ENCODE measurements around the gene DCAF11. TPM values are rescaled to one million over a fixed set of nuclear protein-coding genes. Genes with fewer than 3 reads are reported as not detected.

The DCAF11 gene
- total and polyA plus RNA-seq, 2 of the 13 experiments (the other 11 are each of a cell fraction or from before 2014, with no cell fraction given) = 150 to 257 TPM

DNA sequence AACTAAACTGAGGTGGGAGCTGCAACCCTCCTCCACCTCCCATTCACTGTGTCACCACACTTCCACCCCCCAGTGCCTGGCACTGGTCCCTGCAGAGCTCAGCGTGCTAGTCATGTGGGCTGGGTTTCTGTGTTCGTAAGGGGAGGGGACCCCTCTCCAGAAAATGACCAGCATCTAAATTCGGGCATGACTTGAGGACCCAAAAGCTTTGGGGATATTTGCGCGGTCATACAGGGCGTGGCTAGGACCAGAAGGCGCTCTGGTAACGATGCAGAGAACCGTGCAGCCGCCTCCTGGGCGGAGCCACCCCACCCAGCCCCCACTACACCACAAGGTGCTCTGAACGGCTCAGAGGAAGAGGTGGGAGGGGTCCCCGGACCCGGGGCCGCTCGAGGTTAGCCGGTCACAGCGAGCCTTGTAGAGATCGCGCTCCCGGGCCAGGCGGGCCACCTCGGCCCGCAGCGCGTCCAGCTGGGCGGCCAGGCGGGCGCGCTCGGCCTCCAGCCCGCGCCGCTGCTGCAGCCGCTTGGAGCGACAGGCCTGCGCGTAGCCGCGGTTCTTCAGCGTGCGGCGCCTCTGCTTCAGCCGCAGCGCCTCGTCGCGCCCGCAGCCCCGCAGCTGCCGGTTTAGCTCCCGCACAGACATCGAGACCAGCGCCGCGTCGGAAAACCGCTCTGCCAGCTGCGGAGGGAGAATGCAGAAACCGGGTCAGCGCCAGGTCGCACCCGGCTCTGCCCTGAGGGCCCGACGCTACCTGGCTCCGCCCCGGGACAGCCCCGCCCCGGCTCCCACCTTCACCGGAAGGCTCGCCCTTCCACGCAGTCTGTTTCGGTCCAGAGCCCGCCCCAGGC, 33.5 kb upstream of the DCAF11 start (continued):
- no peak for TF ChIP-seq HMG20A (CRISPR knock-in tag; IDR thresholded peaks at IDR 0.05; ENCODE audit: borderline replicate concordance)
- TF ChIP-seq ATAD3A (CRISPR knock-in tag; IDR thresholded peaks at IDR 0.05) = no peak
- TF ChIP-seq TOPORS (CRISPR knock-in tag; IDR thresholded peaks at IDR 0.05) = no peak
- TF ChIP-seq ZBTB21 (CRISPR knock-in tag; IDR thresholded peaks at IDR 0.05) = no peak
- TF ChIP-seq ZNF292 (CRISPR knock-in tag; IDR thresholded peaks at IDR 0.05; ENCODE audit: borderline replicate concordance, low read depth) = peak; percentile 48; the same call in 1 of the 2 replicates
- TF ChIP-seq ZNF781 (CRISPR knock-in tag; IDR thresholded peaks at IDR 0.05; ENCODE audit: borderline replicate concordance, not compliant biosample characterization) = no peak
- TF ChIP-seq FOXJ3 (CRISPR knock-in tag; IDR thresholded peaks at IDR 0.05; ENCODE audit: borderline replicate concordance) = no peak
- no peak for TF ChIP-seq FIP1L1 (IDR thresholded peaks at IDR 0.05; ENCODE audit: borderline replicate concordance, insufficient read depth, low read depth, low read length)
- TF ChIP-seq, protein P1, sequence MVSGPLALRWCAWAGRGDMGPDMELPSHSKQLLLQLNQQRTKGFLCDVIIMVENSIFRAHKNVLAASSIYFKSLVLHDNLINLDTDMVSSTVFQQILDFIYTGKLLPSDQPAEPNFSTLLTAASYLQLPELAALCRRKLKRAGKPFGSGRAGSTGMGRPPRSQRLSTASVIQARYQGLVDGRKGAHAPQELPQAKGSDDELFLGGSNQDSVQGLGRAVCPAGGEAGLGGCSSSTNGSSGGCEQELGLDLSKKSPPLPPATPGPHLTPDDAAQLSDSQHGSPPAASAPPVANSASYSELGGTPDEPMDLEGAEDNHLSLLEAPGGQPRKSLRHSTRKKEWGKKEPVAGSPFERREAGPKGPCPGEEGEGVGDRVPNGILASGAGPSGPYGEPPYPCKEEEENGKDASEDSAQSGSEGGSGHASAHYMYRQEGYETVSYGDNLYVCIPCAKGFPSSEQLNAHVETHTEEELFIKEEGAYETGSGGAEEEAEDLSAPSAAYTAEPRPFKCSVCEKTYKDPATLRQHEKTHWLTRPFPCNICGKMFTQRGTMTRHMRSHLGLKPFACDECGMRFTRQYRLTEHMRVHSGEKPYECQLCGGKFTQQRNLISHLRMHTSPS (CRISPR knock-in tag; IDR thresholded peaks at IDR 0.05; ENCODE audit: low read depth) = peak; percentile 61; the same call in 1 of the 2 replicates
- TF ChIP-seq, protein P2, sequence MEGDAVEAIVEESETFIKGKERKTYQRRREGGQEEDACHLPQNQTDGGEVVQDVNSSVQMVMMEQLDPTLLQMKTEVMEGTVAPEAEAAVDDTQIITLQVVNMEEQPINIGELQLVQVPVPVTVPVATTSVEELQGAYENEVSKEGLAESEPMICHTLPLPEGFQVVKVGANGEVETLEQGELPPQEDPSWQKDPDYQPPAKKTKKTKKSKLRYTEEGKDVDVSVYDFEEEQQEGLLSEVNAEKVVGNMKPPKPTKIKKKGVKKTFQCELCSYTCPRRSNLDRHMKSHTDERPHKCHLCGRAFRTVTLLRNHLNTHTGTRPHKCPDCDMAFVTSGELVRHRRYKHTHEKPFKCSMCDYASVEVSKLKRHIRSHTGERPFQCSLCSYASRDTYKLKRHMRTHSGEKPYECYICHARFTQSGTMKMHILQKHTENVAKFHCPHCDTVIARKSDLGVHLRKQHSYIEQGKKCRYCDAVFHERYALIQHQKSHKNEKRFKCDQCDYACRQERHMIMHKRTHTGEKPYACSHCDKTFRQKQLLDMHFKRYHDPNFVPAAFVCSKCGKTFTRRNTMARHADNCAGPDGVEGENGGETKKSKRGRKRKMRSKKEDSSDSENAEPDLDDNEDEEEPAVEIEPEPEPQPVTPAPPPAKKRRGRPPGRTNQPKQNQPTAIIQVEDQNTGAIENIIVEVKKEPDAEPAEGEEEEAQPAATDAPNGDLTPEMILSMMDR (CRISPR knock-in tag; IDR thresholded peaks at IDR 0.05) = peak; percentile 2; the same call in 1 of the 2 replicates
- TF ChIP-seq, protein P3, sequence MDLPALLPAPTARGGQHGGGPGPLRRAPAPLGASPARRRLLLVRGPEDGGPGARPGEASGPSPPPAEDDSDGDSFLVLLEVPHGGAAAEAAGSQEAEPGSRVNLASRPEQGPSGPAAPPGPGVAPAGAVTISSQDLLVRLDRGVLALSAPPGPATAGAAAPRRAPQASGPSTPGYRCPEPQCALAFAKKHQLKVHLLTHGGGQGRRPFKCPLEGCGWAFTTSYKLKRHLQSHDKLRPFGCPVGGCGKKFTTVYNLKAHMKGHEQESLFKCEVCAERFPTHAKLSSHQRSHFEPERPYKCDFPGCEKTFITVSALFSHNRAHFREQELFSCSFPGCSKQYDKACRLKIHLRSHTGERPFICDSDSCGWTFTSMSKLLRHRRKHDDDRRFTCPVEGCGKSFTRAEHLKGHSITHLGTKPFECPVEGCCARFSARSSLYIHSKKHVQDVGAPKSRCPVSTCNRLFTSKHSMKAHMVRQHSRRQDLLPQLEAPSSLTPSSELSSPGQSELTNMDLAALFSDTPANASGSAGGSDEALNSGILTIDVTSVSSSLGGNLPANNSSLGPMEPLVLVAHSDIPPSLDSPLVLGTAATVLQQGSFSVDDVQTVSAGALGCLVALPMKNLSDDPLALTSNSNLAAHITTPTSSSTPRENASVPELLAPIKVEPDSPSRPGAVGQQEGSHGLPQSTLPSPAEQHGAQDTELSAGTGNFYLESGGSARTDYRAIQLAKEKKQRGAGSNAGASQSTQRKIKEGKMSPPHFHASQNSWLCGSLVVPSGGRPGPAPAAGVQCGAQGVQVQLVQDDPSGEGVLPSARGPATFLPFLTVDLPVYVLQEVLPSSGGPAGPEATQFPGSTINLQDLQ (CRISPR knock-in tag; IDR thresholded peaks at IDR 0.05) = no peak; the same call in 1 of the 2 replicates
- TF ChIP-seq, protein P4, sequence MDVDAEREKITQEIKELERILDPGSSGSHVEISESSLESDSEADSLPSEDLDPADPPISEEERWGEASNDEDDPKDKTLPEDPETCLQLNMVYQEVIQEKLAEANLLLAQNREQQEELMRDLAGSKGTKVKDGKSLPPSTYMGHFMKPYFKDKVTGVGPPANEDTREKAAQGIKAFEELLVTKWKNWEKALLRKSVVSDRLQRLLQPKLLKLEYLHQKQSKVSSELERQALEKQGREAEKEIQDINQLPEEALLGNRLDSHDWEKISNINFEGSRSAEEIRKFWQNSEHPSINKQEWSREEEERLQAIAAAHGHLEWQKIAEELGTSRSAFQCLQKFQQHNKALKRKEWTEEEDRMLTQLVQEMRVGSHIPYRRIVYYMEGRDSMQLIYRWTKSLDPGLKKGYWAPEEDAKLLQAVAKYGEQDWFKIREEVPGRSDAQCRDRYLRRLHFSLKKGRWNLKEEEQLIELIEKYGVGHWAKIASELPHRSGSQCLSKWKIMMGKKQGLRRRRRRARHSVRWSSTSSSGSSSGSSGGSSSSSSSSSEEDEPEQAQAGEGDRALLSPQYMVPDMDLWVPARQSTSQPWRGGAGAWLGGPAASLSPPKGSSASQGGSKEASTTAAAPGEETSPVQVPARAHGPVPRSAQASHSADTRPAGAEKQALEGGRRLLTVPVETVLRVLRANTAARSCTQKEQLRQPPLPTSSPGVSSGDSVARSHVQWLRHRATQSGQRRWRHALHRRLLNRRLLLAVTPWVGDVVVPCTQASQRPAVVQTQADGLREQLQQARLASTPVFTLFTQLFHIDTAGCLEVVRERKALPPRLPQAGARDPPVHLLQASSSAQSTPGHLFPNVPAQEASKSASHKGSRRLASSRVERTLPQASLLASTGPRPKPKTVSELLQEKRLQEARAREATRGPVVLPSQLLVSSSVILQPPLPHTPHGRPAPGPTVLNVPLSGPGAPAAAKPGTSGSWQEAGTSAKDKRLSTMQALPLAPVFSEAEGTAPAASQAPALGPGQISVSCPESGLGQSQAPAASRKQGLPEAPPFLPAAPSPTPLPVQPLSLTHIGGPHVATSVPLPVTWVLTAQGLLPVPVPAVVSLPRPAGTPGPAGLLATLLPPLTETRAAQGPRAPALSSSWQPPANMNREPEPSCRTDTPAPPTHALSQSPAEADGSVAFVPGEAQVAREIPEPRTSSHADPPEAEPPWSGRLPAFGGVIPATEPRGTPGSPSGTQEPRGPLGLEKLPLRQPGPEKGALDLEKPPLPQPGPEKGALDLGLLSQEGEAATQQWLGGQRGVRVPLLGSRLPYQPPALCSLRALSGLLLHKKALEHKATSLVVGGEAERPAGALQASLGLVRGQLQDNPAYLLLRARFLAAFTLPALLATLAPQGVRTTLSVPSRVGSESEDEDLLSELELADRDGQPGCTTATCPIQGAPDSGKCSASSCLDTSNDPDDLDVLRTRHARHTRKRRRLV (CRISPR knock-in tag; IDR thresholded peaks at IDR 0.05) = no peak
- TF ChIP-seq CEBPG (CRISPR knock-in tag; IDR thresholded peaks at IDR 0.05) = no peak
- TF ChIP-seq, protein P5, sequence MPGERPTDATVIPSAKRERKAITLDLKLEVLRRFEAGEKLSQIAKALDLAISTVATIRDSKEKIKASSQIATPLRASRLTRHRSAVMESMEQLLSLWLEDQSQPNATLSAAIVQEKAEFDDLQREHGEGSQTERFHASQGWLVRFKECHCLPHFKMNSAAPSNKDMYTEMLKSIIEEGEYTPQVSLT (CRISPR knock-in tag; IDR thresholded peaks at IDR 0.05; ENCODE audit: borderline replicate concordance, low read depth) = no peak
